ENCODE data around the gene SCARB1.
A peak's percentile ranks its signal among the peaks of the same experiment; 100 is the strongest.

Gene SCARB1

DNA sequence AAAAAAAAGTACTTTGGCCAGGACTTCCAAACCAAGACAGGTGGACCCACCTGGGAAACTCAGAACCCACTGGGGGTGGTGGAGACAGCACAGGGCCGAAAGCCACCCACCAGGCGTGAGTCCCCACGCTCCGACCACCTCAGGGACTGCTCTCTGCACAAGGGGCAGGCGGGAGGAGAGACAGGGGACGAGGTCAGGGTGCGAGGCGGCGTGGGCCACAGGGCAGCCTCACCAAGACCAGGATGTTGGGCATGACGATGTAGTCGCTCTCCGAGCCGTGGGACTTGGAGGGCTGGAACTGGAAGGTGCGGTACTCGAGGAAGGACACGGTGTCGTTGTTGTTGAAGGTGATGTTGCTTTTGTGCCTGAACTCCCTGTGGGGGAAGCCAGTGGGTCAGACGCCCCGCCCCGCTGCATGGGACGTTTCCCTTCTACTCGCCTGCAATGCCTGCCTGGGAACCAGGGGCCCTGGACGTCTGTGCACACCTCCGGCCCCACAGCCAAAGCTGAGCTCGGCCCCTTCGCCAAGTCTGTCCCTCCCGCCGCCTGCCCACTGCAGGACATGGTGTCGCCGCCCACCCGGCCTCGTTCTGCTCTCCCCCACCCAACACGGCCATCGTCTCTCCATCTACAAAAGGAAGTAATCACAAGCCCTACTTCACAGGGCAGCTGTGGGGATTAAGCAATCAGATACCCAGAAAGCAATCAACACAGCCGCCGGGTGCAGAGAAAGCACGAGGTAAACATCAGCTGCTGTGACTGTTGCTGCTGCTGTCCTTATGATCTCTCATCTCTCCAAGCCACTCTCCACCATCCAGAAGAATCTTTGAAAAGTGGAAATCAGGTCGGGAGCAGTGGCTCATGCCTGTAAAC, 48.7 kb downstream of the SCARB1 start:
- peak overlapping the region; percentile 7 for H3K9ac ChIP-seq (ENCODE audit: low read length)
- no peaks in the 10 kb centered on the region for H3K27me3 ChIP-seq (ENCODE audit: control insufficient read depth, insufficient read depth, low read length)
- H3K9me3 ChIP-seq (ENCODE audit: control insufficient read depth, insufficient read depth, low read depth, low read length) = no peaks in the 10 kb centered on the region
- peaks cover 49% of the 10 kb centered on the region for H3K36me3 ChIP-seq (ENCODE audit: control insufficient read depth, insufficient read depth, low read length)
- no peaks in the 10 kb centered on the region for H3K4me1 ChIP-seq (ENCODE audit: control insufficient read depth, insufficient read depth, low read length)
- no peak overlapping the region for H3K27ac ChIP-seq (ENCODE audit: low read depth, low read length)
- H3K4me3 ChIP-seq (ENCODE audit: low read depth, low read length) = no peak overlapping the region

- no peaks in the 10 kb centered on the region for H3K9me3 ChIP-seq (ENCODE audit: control insufficient read depth, insufficient read depth, low read depth, low read length)
Observed at GRCh38 chr12:124813782-124814181, 49.9 kb downstream of the SCARB1 start.

DNA sequence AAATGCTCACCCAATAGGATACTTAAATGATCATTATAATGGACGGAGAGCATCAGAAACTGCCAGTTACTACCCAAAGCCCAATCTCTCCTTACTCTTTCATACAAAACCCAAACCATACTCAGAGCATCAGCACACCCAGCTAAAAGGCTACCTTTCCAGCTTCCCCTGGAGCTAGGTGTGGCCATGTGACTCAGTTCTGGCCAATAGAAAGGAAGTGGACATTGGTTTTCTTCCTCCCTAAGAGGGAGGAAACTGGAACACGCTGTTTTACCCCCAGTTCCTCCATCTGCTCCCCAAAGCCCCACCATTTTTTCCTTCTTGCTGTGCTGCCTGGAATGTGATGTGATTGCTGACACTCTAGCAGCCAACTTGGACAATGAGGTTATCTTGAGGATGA, 50.7 kb downstream of the SCARB1 start:
- H3K9ac ChIP-seq (ENCODE audit: low read length) = no peak overlapping the region
- peaks cover 56% of the 10 kb centered on the region for H3K36me3 ChIP-seq (ENCODE audit: control insufficient read depth, insufficient read depth, low read length)
- no peak overlapping the region for H3K27ac ChIP-seq (ENCODE audit: low read depth, low read length)
- H3K9me3 ChIP-seq (ENCODE audit: control insufficient read depth, insufficient read depth, low read depth, low read length) = no peaks in the 10 kb centered on the region
- no peak overlapping the region for H3K4me3 ChIP-seq (ENCODE audit: low read depth, low read length)
- H3K4me1 ChIP-seq (ENCODE audit: control insufficient read depth, insufficient read depth, low read length) = no peaks in the 10 kb centered on the region
- H3K27me3 ChIP-seq (ENCODE audit: control insufficient read depth, insufficient read depth, low read length) = no peaks in the 10 kb centered on the region

More at GRCh38 chr12:124813782-124814181, 49.9 kb downstream of the SCARB1 start:
- no peak overlapping the region for H3K4me3 ChIP-seq (ENCODE audit: low read depth, low read length)
- no peaks in the 10 kb centered on the region for H3K4me1 ChIP-seq (ENCODE audit: control insufficient read depth, insufficient read depth, low read length)
- no peak overlapping the region for H3K9ac ChIP-seq (ENCODE audit: low read length)
- H3K27ac ChIP-seq (ENCODE audit: low read depth, low read length) = no peak overlapping the region
- no peaks in the 10 kb centered on the region for H3K27me3 ChIP-seq (ENCODE audit: control insufficient read depth, insufficient read depth, low read length)
- H3K36me3 ChIP-seq (ENCODE audit: control insufficient read depth, insufficient read depth, low read length) = peaks cover 56% of the 10 kb centered on the region

GRCh38 chr12:124812356-124812755, 51.3 kb downstream of the SCARB1 start:
- Histone ChIP-seq H3K4me3 (ENCODE audit: low read depth, low read length) (no peak overlapping the region), H3K9ac (ENCODE audit: low read length) (no peak overlapping the region), H3K36me3 (ENCODE audit: control insufficient read depth, insufficient read depth, low read length) (peaks cover 59% of the 10 kb centered on the region), H3K4me1 (ENCODE audit: control insufficient read depth, insufficient read depth, low read length) (no peaks in the 10 kb centered on the region), H3K9me3 (ENCODE audit: control insufficient read depth, insufficient read depth, low read depth, low read length) (no peaks in the 10 kb centered on the region), H3K27ac (ENCODE audit: low read depth, low read length) (no peak overlapping the region), H3K27me3 (ENCODE audit: control insufficient read depth, insufficient read depth, low read length) (no peaks in the 10 kb centered on the region)

DNA sequence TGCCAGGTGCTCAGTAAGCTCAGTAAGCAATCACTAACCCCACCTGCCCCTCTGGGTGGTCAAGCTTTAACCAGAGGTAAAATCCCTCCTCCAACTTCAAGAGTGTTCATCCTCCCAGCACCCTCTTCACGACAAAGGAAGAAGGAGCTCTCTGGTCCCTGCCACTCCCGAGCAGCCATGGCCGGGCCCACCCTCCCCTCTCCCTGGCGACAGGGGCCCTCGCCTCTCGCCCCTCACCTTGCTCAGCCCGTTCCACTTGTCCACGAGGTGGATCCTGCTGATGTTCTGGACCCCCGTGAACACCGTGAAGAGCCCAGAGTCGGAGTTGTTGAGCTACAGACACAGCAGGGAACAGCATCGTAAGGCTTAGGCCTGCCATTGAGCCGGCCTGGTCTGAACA, 52.0 kb downstream of the SCARB1 start:
- no peak overlapping the region for H3K27ac ChIP-seq (ENCODE audit: low read depth, low read length)
- peaks cover 58% of the 10 kb centered on the region for H3K36me3 ChIP-seq (ENCODE audit: control insufficient read depth, insufficient read depth, low read length)
- no peak overlapping the region for H3K9ac ChIP-seq (ENCODE audit: low read length)
- H3K4me3 ChIP-seq (ENCODE audit: low read depth, low read length) = no peak overlapping the region
- no peaks in the 10 kb centered on the region for H3K9me3 ChIP-seq (ENCODE audit: control insufficient read depth, insufficient read depth, low read depth, low read length)
- H3K4me1 ChIP-seq (ENCODE audit: control insufficient read depth, insufficient read depth, low read length) = no peaks in the 10 kb centered on the region
- no peaks in the 10 kb centered on the region for H3K27me3 ChIP-seq (ENCODE audit: control insufficient read depth, insufficient read depth, low read length)

DNA sequence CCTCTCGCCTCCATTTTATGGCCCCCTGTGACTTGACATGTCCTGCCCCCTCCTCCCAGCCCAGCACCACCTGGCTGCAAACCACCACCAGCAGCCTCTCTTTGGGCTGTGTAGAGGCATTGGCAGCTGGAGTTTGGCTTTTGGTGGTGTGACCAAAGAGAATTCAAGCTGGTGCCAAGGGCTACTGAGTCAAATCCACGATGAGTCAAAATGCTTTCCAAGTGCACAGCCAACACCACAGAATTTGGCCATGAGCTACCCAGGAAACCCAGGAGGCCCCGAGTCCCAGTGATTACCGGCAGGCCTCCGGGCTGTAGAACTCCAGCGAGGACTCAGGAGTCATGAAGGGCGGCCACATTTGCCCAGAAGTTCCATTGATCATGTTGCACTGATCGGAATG, 53.8 kb downstream of the SCARB1 start:
- no peak overlapping the region for H3K9ac ChIP-seq (ENCODE audit: low read length)
- H3K36me3 ChIP-seq (ENCODE audit: control insufficient read depth, insufficient read depth, low read length) = peaks cover 67% of the 10 kb centered on the region

GRCh38 chr12:124809391-124809790, 54.3 kb downstream of the SCARB1 start:
- no peak overlapping the region for H3K4me3 ChIP-seq (ENCODE audit: low read depth, low read length)
- no peak overlapping the region for H3K27ac ChIP-seq (ENCODE audit: low read depth, low read length)
- H3K4me1 ChIP-seq (ENCODE audit: control insufficient read depth, insufficient read depth, low read length) = peaks cover under 1% of the 10 kb centered on the region; the same call in 1 of the 2 replicates
- no peaks in the 10 kb centered on the region for H3K9me3 ChIP-seq (ENCODE audit: control insufficient read depth, insufficient read depth, low read depth, low read length)
- no peak overlapping the region for H3K9ac ChIP-seq (ENCODE audit: low read length)
- peaks cover 66% of the 10 kb centered on the region for H3K36me3 ChIP-seq (ENCODE audit: control insufficient read depth, insufficient read depth, low read length)
- H3K27me3 ChIP-seq (ENCODE audit: control insufficient read depth, insufficient read depth, low read length) = no peaks in the 10 kb centered on the region

More for the DNA sequence above, 53.8 kb downstream of the SCARB1 start:
- no peaks in the 10 kb centered on the region for H3K4me1 ChIP-seq (ENCODE audit: control insufficient read depth, insufficient read depth, low read length)
- no peaks in the 10 kb centered on the region for H3K9me3 ChIP-seq (ENCODE audit: control insufficient read depth, insufficient read depth, low read depth, low read length)
- no peaks in the 10 kb centered on the region for H3K27me3 ChIP-seq (ENCODE audit: control insufficient read depth, insufficient read depth, low read length)
- H3K27ac ChIP-seq (ENCODE audit: low read depth, low read length) = no peak overlapping the region
- H3K4me3 ChIP-seq (ENCODE audit: low read depth, low read length) = no peak overlapping the region

- Histone ChIP-seq H3K27me3 (ENCODE audit: control insufficient read depth, insufficient read depth, low read length) (no peaks in the 10 kb centered on the region), H3K9ac (ENCODE audit: low read length) (no peak overlapping the region), H3K4me1 (ENCODE audit: control insufficient read depth, insufficient read depth, low read length) (peaks cover 4% of the 10 kb centered on the region; the same call in 1 of the 2 replicates), H3K9me3 (ENCODE audit: control insufficient read depth, insufficient read depth, low read depth, low read length) (no peaks in the 10 kb centered on the region), H3K36me3 (ENCODE audit: control insufficient read depth, insufficient read depth, low read length) (peaks cover 60% of the 10 kb centered on the region), H3K4me3 (ENCODE audit: low read depth, low read length) (no peak overlapping the region), H3K27ac (ENCODE audit: low read depth, low read length) (no peak overlapping the region)
Observed at GRCh38 chr12:124808272-124808671, 55.4 kb downstream of the SCARB1 start.

DNA sequence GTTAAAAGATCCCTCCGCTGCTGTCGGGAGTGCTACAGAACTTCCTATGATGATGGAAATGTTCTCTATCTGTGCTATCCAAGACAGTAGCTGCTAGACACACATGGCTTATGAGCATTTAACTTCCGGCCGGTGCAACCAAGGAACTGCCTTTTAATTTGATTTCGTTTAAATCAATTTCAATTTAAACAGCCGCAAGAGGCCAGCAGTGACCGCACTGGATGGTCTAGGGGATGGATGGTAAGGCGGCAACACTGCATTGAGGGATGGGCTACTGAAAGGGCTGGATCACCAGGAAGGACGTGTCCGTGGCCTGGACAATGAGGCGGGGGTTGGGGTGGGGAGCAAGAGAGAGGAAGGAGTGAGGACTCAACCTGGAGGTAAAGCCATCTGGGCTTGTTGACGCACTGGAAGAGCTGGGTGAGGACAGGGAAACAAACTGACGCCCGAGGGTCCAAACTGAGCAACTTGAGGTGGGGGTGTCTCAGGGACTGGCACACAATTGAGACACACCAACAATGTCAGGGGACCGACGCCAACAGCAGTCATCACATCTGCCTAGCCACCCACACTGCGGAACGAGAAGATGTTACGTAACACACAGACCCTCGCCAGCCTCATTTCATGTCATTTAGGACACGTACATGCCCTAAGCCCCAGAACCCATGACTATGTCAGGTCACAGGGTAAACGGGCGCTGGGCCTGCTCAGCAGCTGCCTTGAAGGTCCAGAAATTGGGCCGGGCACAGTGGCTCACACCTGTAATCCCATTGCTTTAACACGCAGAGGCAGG, 57.6 kb downstream of the SCARB1 start:
- H3K4me3 ChIP-seq (ENCODE audit: low read depth, low read length) = no peak overlapping the region
- no peaks in the 10 kb centered on the region for H3K27me3 ChIP-seq (ENCODE audit: control insufficient read depth, insufficient read depth, low read length)
- H3K9me3 ChIP-seq (ENCODE audit: control insufficient read depth, insufficient read depth, low read depth, low read length) = no peaks in the 10 kb centered on the region
- H3K27ac ChIP-seq (ENCODE audit: low read depth, low read length) = no peak overlapping the region
- no peak overlapping the region for H3K9ac ChIP-seq (ENCODE audit: low read length)
- H3K4me1 ChIP-seq (ENCODE audit: control insufficient read depth, insufficient read depth, low read length) = peaks cover 4% of the 10 kb centered on the region; the same call in 1 of the 2 replicates
- H3K36me3 ChIP-seq (ENCODE audit: control insufficient read depth, insufficient read depth, low read length) = peaks cover 49% of the 10 kb centered on the region

DNA sequence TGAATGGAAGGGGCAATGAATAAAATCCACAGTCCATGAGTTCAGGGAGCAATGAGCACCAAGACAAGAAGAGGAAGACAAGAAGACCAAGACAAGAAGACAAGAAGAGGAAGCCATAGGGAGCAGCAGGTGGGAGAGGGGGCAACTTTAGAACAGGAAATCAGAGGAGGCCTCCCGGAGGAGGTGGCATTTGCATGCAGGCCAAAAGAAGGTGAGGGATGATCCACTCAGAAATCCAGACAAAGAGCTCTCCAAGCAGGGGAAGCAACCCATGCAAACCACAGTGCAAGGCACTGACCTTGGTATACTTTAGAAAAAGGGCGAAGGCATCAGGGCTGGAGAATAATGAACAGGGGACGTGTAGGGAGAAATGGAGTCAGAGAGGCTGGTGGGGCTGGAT, 58.6 kb downstream of the SCARB1 start:
- peaks cover 48% of the 10 kb centered on the region for H3K36me3 ChIP-seq (ENCODE audit: control insufficient read depth, insufficient read depth, low read length)
- no peak overlapping the region for H3K9ac ChIP-seq (ENCODE audit: low read length)
- H3K4me1 ChIP-seq (ENCODE audit: control insufficient read depth, insufficient read depth, low read length) = peaks cover 4% of the 10 kb centered on the region; the same call in 1 of the 2 replicates
- no peaks in the 10 kb centered on the region for H3K27me3 ChIP-seq (ENCODE audit: control insufficient read depth, insufficient read depth, low read length)
- H3K9me3 ChIP-seq (ENCODE audit: control insufficient read depth, insufficient read depth, low read depth, low read length) = no peaks in the 10 kb centered on the region
- H3K27ac ChIP-seq (ENCODE audit: low read depth, low read length) = no peak overlapping the region
- H3K4me3 ChIP-seq (ENCODE audit: low read depth, low read length) = no peak overlapping the region
